HG03558 (cell line): ENCODE results near the gene GOLGA5.

ENCODE experiments used
- ATAC-seq: cut with Tn5 transposase; IDR thresholded peaks from one replicate; pipeline ENCODE4 v1.9.1; 2021; ENCODE audit warnings: moderate number of reproducible peaks; ENCODE audit not compliant: unreplicated experiment; ENCODE audit errors: extremely low read depth

Gene GOLGA5

GRCh38 chr14:92874962-92875661, 81.0 kb downstream of the GOLGA5 start:
- no peak for ATAC-seq

GRCh38 chr14:92877757-92878431, 83.8 kb downstream of the GOLGA5 start:
- ATAC-seq, result no peak

- no peak for ATAC-seq
Observed at GRCh38 chr14:92880351-92880750, 86.2 kb downstream of the GOLGA5 start.

- ATAC-seq, result no peak
Observed at GRCh38 chr14:92880851-92881250, 86.7 kb downstream of the GOLGA5 start.

- ATAC-seq, result no peak
Observed at GRCh38 chr14:92883066-92883465, 89.0 kb downstream of the GOLGA5 start.

- no peak for ATAC-seq
Observed at GRCh38 chr14:92884410-92884809, 90.3 kb downstream of the GOLGA5 start.

GRCh38 chr14:92885279-92886061, 91.4 kb downstream of the GOLGA5 start:
- ATAC-seq, result no peak

- ATAC-seq, result no peak
Observed at GRCh38 chr14:92886337-92886736, 92.2 kb downstream of the GOLGA5 start.

- ATAC-seq, result no peak
Observed at GRCh38 chr14:92887157-92887556, 93.1 kb downstream of the GOLGA5 start.

GRCh38 chr14:92888896-92889295, 94.8 kb downstream of the GOLGA5 start:
- no peak for ATAC-seq
